HFFc6 (cell line): ENCODE data around the gene ADGRV1. TPM values are rescaled to one million over a fixed set of nuclear protein-coding genes. Genes with fewer than 3 reads are reported as not detected.
A peak's percentile ranks its signal among the peaks of the same experiment; 100 is the strongest.

Experiments used
- DNase-seq: peaks from one replicate; pipeline ENCODE4 v3.0.0-alpha.2; 2018
- H3K27ac Mint-ChIP-seq: 2 replicates; pipeline ENCODE4 v1.8.0; 2020; ENCODE audit warnings: mild to moderate bottlenecking, mixed read lengths
- H3K27me3 Mint-ChIP-seq: 2 replicates; pipeline ENCODE4 v1.8.0; 2021; ENCODE audit warnings: mild to moderate bottlenecking, moderate library complexity, mixed read lengths; ENCODE audit not compliant: insufficient read depth
- H3K36me3 Mint-ChIP-seq: 2 replicates; pipeline ENCODE4 v1.8.0; 2021; ENCODE audit warnings: low read depth, mixed read lengths
- H3K4me1 Mint-ChIP-seq: 2 replicates; pipeline ENCODE4 v1.8.0; 2020; ENCODE audit warnings: low read depth, mixed read lengths
- H3K4me3 Mint-ChIP-seq: 2 replicates; pipeline ENCODE4 v1.8.0; 2020; ENCODE audit warnings: mild to moderate bottlenecking, moderate library complexity, mixed read lengths
- H3K9me3 Mint-ChIP-seq: 2 replicates; pipeline ENCODE4 v1.8.0; 2020; ENCODE audit warnings: mild to moderate bottlenecking, mixed read lengths
- total RNA-seq, 6 experiments: library from RNA; stranded (reverse); fragmentation: NEBNext Ultra II Directional; extraction: Animal tissue kit (Norgen Biotek cat#: 25700); gene quantifications; 2 replicates in 1 of 6; 3 replicates in 5 of 6; pipeline ENCODE4 v1.2.3, GENCODE V29; 2021
- TF ChIP-seq, protein P1 (sequence below): fragments of 200-600 bp; sonication (generic); IDR thresholded peaks from 2 replicates; pipeline ENCODE4 v1.5.0; 2021; ENCODE audit warnings: antibody characterized with exemption, mild to moderate bottlenecking

Gene ADGRV1
- total RNA-seq, 6 experiments from 2014 or later: not detected

DNA sequence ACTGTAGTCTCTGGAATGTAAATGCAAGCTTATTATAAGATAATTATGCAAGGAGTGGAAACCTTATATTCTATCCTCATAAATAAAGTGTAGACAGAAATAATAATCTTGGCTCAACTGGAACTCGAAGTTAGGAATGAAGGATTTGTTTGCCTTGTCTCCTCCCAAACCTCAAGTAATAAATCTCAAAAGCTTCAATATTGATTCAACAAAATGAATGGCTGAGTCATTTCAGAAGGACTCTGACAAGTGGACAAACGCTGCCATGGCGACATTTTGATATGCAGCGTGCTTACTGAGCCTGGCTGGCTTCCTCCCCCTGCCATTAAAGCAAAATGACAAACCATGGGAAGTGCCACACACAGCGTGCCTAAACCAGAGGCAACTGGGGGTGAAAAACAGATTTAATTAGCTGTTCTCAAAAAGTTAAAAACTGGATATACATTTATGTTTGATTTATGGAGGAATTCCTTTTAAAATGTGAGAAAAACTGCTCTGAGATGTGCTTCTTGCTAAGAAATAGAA is 10.5 kb upstream of the ADGRV1 start:
- peak; percentile 8 for DNase-seq
- no peaks in the 10 kb centered on the region for H3K36me3 Mint-ChIP-seq
- H3K4me1 Mint-ChIP-seq: peaks cover 6% of the 10 kb centered on the region
- H3K27ac Mint-ChIP-seq: no peak overlapping the region
- H3K27me3 Mint-ChIP-seq: peaks cover 10% of the 10 kb centered on the region
- no peaks in the 10 kb centered on the region for H3K9me3 Mint-ChIP-seq
- no peak overlapping the region for H3K4me3 Mint-ChIP-seq
- TF ChIP-seq, protein P1, sequence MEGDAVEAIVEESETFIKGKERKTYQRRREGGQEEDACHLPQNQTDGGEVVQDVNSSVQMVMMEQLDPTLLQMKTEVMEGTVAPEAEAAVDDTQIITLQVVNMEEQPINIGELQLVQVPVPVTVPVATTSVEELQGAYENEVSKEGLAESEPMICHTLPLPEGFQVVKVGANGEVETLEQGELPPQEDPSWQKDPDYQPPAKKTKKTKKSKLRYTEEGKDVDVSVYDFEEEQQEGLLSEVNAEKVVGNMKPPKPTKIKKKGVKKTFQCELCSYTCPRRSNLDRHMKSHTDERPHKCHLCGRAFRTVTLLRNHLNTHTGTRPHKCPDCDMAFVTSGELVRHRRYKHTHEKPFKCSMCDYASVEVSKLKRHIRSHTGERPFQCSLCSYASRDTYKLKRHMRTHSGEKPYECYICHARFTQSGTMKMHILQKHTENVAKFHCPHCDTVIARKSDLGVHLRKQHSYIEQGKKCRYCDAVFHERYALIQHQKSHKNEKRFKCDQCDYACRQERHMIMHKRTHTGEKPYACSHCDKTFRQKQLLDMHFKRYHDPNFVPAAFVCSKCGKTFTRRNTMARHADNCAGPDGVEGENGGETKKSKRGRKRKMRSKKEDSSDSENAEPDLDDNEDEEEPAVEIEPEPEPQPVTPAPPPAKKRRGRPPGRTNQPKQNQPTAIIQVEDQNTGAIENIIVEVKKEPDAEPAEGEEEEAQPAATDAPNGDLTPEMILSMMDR: no peak

DNA sequence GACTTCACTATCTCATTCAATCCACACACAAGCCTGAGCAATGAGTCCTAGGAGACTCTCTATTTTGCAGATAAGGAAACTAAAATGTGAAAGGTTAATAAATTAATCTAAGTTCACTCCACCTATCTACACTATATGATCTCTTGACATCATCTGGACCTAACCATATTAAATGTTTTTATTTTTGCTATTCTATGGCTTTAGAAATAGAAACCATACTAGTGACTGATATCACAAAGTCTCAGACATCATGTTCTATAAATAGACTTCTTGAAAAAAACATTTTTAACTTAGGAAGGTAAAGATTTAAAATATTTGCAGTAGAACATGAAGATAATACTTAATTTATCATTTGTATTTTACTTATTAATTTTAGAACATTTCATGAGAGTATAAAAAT is 9.4 kb upstream of the ADGRV1 start:
- no peak for DNase-seq
- no peak overlapping the region for H3K27ac Mint-ChIP-seq
- TF ChIP-seq, protein P1: no peak
- peaks cover 10% of the 10 kb centered on the region for H3K27me3 Mint-ChIP-seq
- no peak overlapping the region for H3K4me3 Mint-ChIP-seq
- peaks cover 6% of the 10 kb centered on the region for H3K4me1 Mint-ChIP-seq
- no peaks in the 10 kb centered on the region for H3K36me3 Mint-ChIP-seq
- H3K9me3 Mint-ChIP-seq: no peaks in the 10 kb centered on the region

DNA sequence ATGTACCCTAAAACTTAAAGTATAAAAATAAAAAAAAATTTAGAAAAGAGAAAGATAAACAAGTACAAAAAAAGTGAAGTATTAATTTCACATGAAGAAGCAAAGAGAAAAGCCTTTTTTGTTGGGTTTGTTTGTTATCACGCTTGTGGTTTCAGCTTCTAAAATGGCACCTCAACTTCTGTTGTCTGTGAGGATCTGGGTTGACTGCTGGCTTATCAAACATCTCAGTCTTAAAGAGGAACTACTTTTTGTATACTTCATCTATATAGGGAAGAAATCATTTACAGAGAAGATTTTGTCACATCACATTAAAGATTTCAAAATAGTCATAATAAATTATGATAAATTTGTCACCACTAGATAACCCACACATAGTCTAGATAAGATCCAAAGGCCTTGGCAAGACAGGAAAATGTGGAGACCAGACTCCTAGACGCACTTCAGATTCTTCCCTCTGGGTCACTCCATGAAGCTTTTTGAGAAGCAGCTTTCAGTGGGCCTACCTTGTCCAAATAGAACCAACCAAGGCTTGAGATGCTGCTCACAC is 8.8 kb upstream of the ADGRV1 start:
- Mint-ChIP-seq H3K4me3 (no peak overlapping the region), H3K4me1 (peaks cover 6% of the 10 kb centered on the region), H3K27me3 (peaks cover 13% of the 10 kb centered on the region), H3K36me3 (no peaks in the 10 kb centered on the region), H3K27ac (no peak overlapping the region), H3K9me3 (no peaks in the 10 kb centered on the region)
- no peak for DNase-seq
- TF ChIP-seq, protein P1: no peak

DNA sequence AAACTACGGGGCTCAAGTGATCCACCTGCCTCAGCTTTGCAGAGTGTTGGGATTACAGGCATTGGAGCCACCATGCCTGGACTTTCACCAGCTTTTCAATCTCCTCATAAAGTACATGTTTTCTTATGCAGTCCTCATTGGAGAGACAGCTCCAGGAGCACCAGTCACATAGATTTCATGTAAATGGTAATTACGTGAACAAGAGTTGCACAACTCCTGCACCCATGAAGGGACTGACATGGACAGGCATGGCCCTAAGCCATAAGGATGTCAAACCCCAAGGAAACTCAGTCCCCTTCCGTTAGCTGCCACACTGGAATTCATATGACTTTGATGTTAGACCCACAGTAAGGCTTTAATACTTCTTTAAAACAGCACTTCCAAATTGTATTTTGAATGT is 7.6 kb upstream of the ADGRV1 start:
- peaks cover 12% of the 10 kb centered on the region for H3K27me3 Mint-ChIP-seq

DNA sequence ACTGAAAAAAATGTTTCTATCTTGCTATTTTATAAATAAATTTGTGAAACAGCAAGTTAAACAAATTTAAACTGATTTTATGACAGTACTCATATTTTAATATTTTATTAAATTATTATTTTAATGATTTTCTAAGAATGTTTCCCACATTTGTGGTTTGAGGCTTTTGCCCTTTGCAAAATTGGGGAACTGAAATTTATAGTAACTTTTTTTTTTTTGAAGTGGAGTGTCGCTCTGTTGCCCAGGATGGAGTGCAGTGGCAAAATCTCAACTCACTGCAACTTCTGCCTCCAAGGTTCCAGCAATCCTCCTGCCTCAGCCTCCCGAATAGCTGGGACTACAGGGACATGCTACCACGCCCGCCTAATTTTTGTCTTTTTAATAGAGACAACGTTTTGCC is 7.2 kb upstream of the ADGRV1 start:
- no peaks in the 10 kb centered on the region for H3K9me3 Mint-ChIP-seq

More for the DNA sequence above, 7.6 kb upstream of the ADGRV1 start:
- no peak for DNase-seq
- Mint-ChIP-seq H3K9me3 (no peaks in the 10 kb centered on the region), H3K27ac (no peak overlapping the region), H3K4me3 (no peak overlapping the region), H3K4me1 (peaks cover 6% of the 10 kb centered on the region), H3K36me3 (no peaks in the 10 kb centered on the region)
- TF ChIP-seq, protein P1: no peak

More for the DNA sequence above, 7.2 kb upstream of the ADGRV1 start:
- no peak overlapping the region for H3K27ac Mint-ChIP-seq
- TF ChIP-seq, protein P1: no peak
- no peak overlapping the region for H3K4me3 Mint-ChIP-seq
- H3K36me3 Mint-ChIP-seq: no peaks in the 10 kb centered on the region
- peaks cover 6% of the 10 kb centered on the region for H3K4me1 Mint-ChIP-seq
- DNase-seq: no peak
- peaks cover 13% of the 10 kb centered on the region for H3K27me3 Mint-ChIP-seq
